Erythroblast (primary cell): ENCODE measurements around the gene TTC27.
"Not testable (repeated sequence)": the region's sequence is repeated elsewhere in the genome, so short reads cannot be mapped to it uniquely, and the experiment has no call there.

Experiments used
- DNase-seq, 2 experiments: peaks; one replicate each; lab custom pipeline; 2025; lab: John Stamatoyannopoulos, UW
- GATA1 ChIP-seq: IDR thresholded peaks from 2 replicates; pipeline ENCODE4 v1.6.1; 2011; ENCODE audit warnings: low read depth, mild to moderate bottlenecking, control low read depth, low read length, moderate library complexity
- POLR2A ChIP-seq: IDR thresholded peaks from 2 replicates; pipeline ENCODE4 v1.6.1; 2011; ENCODE audit warnings: mild to moderate bottlenecking, low read length

The TTC27 gene

DNA sequence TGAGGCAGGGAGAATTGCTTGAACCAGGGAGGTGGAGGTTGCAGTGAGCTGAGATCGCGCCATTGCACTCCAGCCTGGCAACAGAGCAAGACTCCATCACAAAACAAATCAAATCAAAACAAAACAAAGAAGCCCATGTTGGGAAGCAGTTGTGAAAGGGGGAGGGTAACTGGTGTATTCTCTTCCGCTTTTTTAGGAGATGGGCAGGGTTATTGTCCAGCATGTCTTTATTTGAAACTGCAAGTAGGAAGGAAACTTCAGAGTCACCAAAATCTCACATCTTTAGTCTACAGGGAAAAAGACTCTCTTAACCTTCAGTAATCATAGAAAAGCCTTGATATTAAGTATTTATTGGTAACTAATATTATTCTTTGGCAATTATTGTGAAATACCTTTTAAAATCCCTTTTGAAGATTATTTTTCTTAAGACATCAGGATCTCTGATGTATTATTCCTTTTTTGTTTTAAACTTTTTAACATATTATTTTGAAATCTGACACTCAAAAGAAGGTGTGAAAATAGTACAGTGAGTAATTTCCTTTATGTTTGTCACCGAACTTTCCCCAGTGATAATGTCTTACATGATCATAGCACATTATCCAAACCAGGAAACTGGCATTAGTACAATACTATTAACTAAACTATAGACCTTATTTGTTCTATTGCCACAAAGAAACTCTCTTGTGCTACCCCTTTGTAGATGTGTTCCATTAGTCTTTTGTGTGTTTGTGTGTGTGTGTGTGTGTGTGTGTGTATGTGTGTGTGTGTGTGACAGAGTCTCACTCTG lies 234.6 kb downstream of the TTC27 start:
- TF ChIP-seq POLR2A = no peak
- TF ChIP-seq GATA1 = no peak
- DNase-seq = no peak

DNA sequence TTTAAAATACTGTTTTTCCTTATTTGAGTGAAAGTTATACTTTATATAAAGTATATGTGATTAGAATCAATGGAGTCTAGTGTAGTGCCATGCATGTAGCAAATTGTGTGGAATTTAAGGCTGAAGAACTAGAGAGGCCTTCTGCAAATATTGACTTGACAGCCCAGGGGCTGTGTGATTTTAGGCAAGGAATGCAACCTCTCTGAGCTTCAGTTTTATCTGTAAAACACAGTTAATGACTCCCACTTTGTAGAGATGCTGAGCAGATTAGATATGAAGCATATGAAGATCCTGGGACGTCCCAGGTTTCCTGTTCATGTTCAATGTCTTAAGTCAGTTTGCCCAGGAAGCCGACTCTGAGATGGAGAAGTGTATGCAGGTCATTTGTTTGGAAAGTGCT lies 235.5 kb downstream of the TTC27 start:
- DNase-seq = no peak
- TF ChIP-seq GATA1 (no peak), POLR2A (no peak)

DNA sequence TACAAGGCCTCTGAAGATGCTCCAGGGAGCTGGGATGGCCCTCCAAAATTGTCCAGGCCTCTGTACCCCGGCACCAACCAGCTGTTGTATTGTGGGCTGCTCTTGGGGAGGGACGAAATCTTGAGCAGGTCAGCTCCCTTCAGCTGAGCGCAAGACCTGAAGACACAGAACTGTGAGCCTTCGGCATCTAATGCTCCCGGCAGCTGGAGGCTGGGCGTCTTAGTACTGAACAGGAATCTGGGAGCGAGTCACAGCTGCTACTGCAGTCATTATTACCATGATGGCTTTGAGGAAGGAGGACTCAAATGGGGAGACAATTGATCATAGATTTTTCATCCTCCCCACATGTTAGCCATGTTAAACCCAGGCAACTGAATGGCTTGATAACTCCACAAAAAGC lies 236.0 kb downstream of the TTC27 start:
- TF ChIP-seq POLR2A (no peak), GATA1 (no peak)

DNA sequence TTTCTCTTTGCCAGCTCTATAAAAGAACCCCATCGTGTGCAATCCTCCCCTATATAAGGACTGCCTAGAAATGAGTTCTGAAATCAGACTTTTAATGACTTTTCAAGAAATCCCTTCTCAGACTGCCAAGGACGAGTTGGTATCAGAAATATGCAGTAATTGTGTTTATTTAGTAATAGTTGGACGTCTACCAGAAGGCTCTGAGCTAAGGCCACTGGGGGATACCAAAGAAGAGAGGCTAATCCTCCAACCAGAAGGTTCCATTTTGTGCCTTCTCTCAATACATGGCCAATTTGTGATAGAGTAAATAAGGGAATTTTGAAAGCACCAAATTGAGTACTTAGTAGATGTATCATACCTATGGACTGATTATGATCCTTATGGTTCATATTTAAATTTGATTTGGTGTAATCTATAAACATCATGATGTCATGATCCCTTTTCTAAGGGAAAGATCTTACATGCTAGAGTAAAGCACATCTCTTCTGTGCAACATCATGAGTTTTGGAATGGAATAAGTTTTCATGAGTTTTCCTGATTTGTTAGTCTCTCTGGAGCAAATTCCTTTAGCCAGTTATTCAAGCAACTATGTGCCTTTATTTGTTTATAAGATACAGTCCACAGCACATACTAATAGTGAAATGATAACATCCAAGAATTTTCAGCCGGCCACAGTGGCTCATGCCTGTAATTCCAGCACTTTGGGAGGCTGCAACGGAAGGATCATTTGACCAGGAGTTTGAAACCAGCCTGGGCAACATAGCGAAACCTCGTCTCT lies 236.7 kb downstream of the TTC27 start:
- DNase-seq = no peak
- TF ChIP-seq GATA1 = no peak
- no peak for TF ChIP-seq POLR2A

More for the DNA sequence above, 236.0 kb downstream of the TTC27 start:
- DNase-seq = no peak

DNA sequence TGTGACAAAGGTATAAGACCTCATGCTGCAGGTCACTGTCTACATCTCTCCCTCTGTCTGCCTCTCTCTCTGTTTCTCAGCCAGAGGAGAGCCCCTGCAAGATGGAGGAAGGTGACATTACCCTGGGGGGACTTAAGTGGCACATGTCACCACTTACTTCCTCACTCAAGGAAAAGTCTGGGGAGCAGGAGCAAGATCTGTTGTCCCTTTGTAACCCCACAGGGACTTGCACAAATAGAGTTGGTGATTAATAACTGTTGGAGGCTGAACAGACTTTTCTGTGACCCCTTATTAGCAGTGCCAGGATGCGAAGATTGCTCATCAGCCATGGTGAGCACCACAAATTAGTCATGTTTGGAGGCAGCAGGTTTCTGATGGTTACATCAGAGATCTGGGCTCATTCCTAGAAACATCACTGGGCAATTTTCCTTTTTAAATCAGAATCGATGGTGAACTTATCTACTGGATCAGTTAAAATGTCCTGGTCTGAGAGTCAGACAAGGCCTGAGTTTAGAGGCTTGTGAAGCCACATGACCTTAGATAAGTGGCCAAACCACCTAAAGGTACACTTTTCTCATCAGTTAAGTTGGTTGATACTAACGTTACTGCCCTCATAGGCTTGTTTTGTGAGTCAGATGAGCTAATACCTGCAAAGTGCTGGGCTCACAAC lies 237.7 kb downstream of the TTC27 start:
- TF ChIP-seq POLR2A (no peak), GATA1 (no peak)
- peak; percentile 17 to 77 for DNase-seq

DNA sequence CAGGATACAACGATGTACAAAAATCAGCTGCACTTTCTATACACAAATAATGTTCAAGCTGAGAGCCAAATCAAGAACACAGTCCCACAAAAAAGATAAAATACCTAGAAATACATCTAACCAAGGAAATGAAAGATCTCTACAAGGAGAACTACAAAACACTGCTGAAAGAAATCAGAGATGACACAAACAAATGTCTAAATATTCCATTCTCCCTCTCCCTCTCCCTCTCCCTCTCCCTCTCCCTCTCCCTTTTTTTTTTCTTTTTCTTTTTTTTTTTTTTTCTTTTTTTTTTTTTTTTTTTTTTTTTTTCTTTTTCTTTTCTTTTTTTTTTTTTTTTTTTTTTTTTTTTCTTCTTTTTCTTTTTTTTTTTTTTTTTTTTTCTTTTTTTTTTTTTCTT lies 238.6 kb downstream of the TTC27 start:
- DNase-seq = not testable (repeated sequence)
